T-helper 2 cell treated with Interferon-gamma antibody and Interleukin-4, amounts not matched to agents 5 μg/mL and 100 μg/mL, for 36 hours (primary cell): ENCODE results near the gene SURF2.
A peak's percentile ranks its signal among the peaks of the same experiment; 100 is the strongest.
"Not testable (repeated sequence)": the region's sequence is repeated elsewhere in the genome, so short reads cannot be mapped to it uniquely, and the experiment has no call there.

Experiments used
- DNase-seq: peaks from one replicate; pipeline ENCODE4 v3.0.0; 2021; ENCODE audit warnings: low spot score
- H3K27ac Mint-ChIP-seq: one replicate; pipeline ENCODE4 v1.8.0; 2021; ENCODE audit warnings: mild to moderate bottlenecking, mixed read lengths
- H3K27me3 Mint-ChIP-seq: one replicate; pipeline ENCODE4 v1.8.0; 2021; ENCODE audit warnings: low read depth, mixed read lengths
- H3K36me3 Mint-ChIP-seq: one replicate; pipeline ENCODE4 v1.8.0; 2021; ENCODE audit warnings: low read depth, mixed read lengths
- H3K4me1 Mint-ChIP-seq: one replicate; pipeline ENCODE4 v1.8.0; 2021; ENCODE audit warnings: low read depth, mixed read lengths
- H3K4me3 Mint-ChIP-seq: one replicate; pipeline ENCODE4 v1.8.0; 2022; ENCODE audit warnings: mild to moderate bottlenecking, moderate library complexity, mixed read lengths
- H3K9me3 Mint-ChIP-seq: one replicate; pipeline ENCODE4 v1.8.0; 2021; ENCODE audit warnings: mixed read lengths

Gene SURF2

GRCh38 chr9:133370685-133371084, 14.3 kb downstream of the SURF2 start:
- Mint-ChIP-seq H3K4me1 (peaks cover 50% of the 10 kb centered on the region), H3K4me3 (peak overlapping the region; percentile 67), H3K27ac (peak overlapping the region; percentile 85), H3K9me3 (no peaks in the 10 kb centered on the region), H3K36me3 (peaks cover 67% of the 10 kb centered on the region), H3K27me3 (no peaks in the 10 kb centered on the region)
- no peak for DNase-seq

GRCh38 chr9:133371261-133371711, 14.9 kb downstream of the SURF2 start:
- H3K36me3 Mint-ChIP-seq, result peaks cover 61% of the 10 kb centered on the region
- DNase-seq, result peak; percentile 87
- H3K27ac Mint-ChIP-seq, result peak overlapping the region; percentile 85
- H3K27me3 Mint-ChIP-seq, result no peaks in the 10 kb centered on the region
- H3K9me3 Mint-ChIP-seq, result no peaks in the 10 kb centered on the region
- peaks cover 50% of the 10 kb centered on the region for H3K4me1 Mint-ChIP-seq
- H3K4me3 Mint-ChIP-seq, result peak overlapping the region; percentile 67

GRCh38 chr9:133372144-133372543, 15.8 kb downstream of the SURF2 start:
- Mint-ChIP-seq H3K9me3 (no peaks in the 10 kb centered on the region), H3K36me3 (peaks cover 57% of the 10 kb centered on the region), H3K27me3 (peaks cover under 1% of the 10 kb centered on the region), H3K4me3 (peak overlapping the region; percentile 67), H3K27ac (peak overlapping the region; percentile 85), H3K4me1 (peaks cover 49% of the 10 kb centered on the region)
- DNase-seq, result no peak

GRCh38 chr9:133374612-133375115, 18.3 kb downstream of the SURF2 start:
- Mint-ChIP-seq H3K27me3 (peaks cover 5% of the 10 kb centered on the region), H3K36me3 (peaks cover 44% of the 10 kb centered on the region)

GRCh38 chr9:133375116-133375723, 18.9 kb downstream of the SURF2 start:
- peak overlapping the region; percentile 89 for H3K4me3 Mint-ChIP-seq
- no peaks in the 10 kb centered on the region for H3K9me3 Mint-ChIP-seq
- DNase-seq, result no peak
- peaks cover 38% of the 10 kb centered on the region for H3K36me3 Mint-ChIP-seq
- peaks cover 37% of the 10 kb centered on the region for H3K4me1 Mint-ChIP-seq
- peak overlapping the region; percentile 98 for H3K27ac Mint-ChIP-seq
- peaks cover 5% of the 10 kb centered on the region for H3K27me3 Mint-ChIP-seq

More at GRCh38 chr9:133374612-133375115, 18.3 kb downstream of the SURF2 start:
- no peaks in the 10 kb centered on the region for H3K9me3 Mint-ChIP-seq
- peak overlapping the region; percentile 89 for H3K4me3 Mint-ChIP-seq
- peak; percentile 39 for DNase-seq
- peaks cover 43% of the 10 kb centered on the region for H3K4me1 Mint-ChIP-seq
- peak overlapping the region; percentile 98 for H3K27ac Mint-ChIP-seq

- Mint-ChIP-seq H3K27ac (peak within 1 kb of the TSS; percentile 98), H3K9me3 (no peaks in the 10 kb centered on the region), H3K27me3 (peaks cover 5% of the 10 kb centered on the region), H3K36me3 (peaks cover 31% of the 10 kb centered on the region), H3K4me1 (peaks cover 29% of the 10 kb centered on the region), H3K4me3 (peak within 1 kb of the TSS; percentile 89)
- DNase-seq, result peak; percentile 97
Measured at GRCh38 chr9:133375724-133376654, 19.6 kb downstream of the SURF2 start, which contains the start of the genes STKLD1 and SURF4. TSS of gene STKLD1 (plus strand) at chr9:133376366. CDS start at chr9:133376474, 108 bp downstream. TSS of gene SURF4 (minus strand) at chr9:133376060. CDS start at chr9:133375969, 91 bp downstream.

- peak overlapping the region; percentile 61 for H3K4me3 Mint-ChIP-seq
- DNase-seq, H3K27me3 Mint-ChIP-seq, H3K27ac Mint-ChIP-seq, H3K9me3 Mint-ChIP-seq: not testable (repeated sequence)
- peaks cover 19% of the 10 kb centered on the region for H3K4me1 Mint-ChIP-seq
- H3K36me3 Mint-ChIP-seq, result peaks cover 23% of the 10 kb centered on the region
Measured at GRCh38 chr9:133377280-133377679, 20.9 kb downstream of the SURF2 start.

GRCh38 chr9:133377721-133378216, 21.4 kb downstream of the SURF2 start:
- no peak for DNase-seq
- Mint-ChIP-seq H3K9me3 (no peaks in the 10 kb centered on the region), H3K4me3 (no peak overlapping the region)

GRCh38 chr9:133378408-133378962, 22.1 kb downstream of the SURF2 start:
- Mint-ChIP-seq H3K27ac (no peak overlapping the region), H3K4me1 (peaks cover 8% of the 10 kb centered on the region)

More at GRCh38 chr9:133377721-133378216, 21.4 kb downstream of the SURF2 start:
- Mint-ChIP-seq H3K27me3 (peaks cover 5% of the 10 kb centered on the region), H3K36me3 (peaks cover 18% of the 10 kb centered on the region), H3K27ac (no peak overlapping the region), H3K4me1 (peaks cover 14% of the 10 kb centered on the region)

GRCh38 chr9:133379153-133380086, 23.1 kb downstream of the SURF2 start:
- no peak for DNase-seq

More at GRCh38 chr9:133378408-133378962, 22.1 kb downstream of the SURF2 start:
- H3K9me3 Mint-ChIP-seq, result no peaks in the 10 kb centered on the region
- H3K4me3 Mint-ChIP-seq, result no peak overlapping the region
- peaks cover 12% of the 10 kb centered on the region for H3K36me3 Mint-ChIP-seq
- no peak for DNase-seq
- peaks cover 5% of the 10 kb centered on the region for H3K27me3 Mint-ChIP-seq

GRCh38 chr9:133380734-133381133, 24.4 kb downstream of the SURF2 start:
- H3K36me3 Mint-ChIP-seq, result no peaks in the 10 kb centered on the region
- no peak overlapping the region for H3K4me3 Mint-ChIP-seq
- peaks cover 5% of the 10 kb centered on the region for H3K27me3 Mint-ChIP-seq
- peaks cover 8% of the 10 kb centered on the region for H3K4me1 Mint-ChIP-seq
- H3K27ac Mint-ChIP-seq, result no peak overlapping the region
- no peak for DNase-seq
- no peaks in the 10 kb centered on the region for H3K9me3 Mint-ChIP-seq

More at GRCh38 chr9:133379153-133380086, 23.1 kb downstream of the SURF2 start:
- H3K9me3 Mint-ChIP-seq, result no peaks in the 10 kb centered on the region
- peaks cover 8% of the 10 kb centered on the region for H3K4me1 Mint-ChIP-seq
- no peak overlapping the region for H3K27ac Mint-ChIP-seq
- peaks cover 7% of the 10 kb centered on the region for H3K36me3 Mint-ChIP-seq
- peaks cover 5% of the 10 kb centered on the region for H3K27me3 Mint-ChIP-seq
- H3K4me3 Mint-ChIP-seq, result no peak overlapping the region

- Mint-ChIP-seq H3K9me3 (no peaks in the 10 kb centered on the region), H3K4me1 (peaks cover 5% of the 10 kb centered on the region), H3K4me3 (no peak overlapping the region), H3K36me3 (no peaks in the 10 kb centered on the region), H3K27ac (no peak overlapping the region), H3K27me3 (peaks cover 3% of the 10 kb centered on the region)
- DNase-seq, result no peak
Measured at GRCh38 chr9:133382507-133383141, 26.3 kb downstream of the SURF2 start.
